ENCODE measurements around the gene NR2F1-AS1.

The NR2F1-AS1 gene

DNA sequence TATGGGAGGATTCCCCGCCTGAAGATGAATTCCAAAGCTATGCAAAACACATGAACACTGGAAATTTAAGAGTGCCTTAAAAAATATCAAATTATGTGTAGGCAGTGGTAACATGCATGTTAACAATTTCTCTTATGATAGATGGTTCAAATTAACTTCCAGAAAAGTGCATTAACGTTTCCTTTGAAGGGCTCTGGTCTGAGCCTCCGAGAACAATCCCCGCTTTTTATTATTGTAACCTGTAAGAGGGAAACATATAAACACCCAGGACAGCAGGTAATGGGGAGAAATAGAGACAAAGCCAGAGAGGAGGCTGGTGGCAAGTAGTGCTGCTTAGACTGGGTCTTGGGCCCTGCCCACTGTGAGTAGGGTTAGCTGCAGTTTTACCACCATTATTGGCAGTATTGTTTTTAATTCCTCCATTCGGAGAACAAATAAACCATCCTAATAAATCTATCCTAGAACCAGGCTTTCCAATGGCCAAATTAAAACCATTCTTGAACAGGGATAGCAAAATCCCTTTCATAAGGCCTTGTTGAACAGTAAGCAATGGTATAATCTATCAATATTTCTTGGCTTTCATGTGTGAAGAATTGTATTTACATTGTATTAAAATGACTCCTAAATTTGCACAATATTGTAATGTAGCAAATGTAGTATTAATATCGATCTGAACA is 8.3 kb upstream of the NR2F1-AS1 start:
- no peak for DNase-seq

DNA sequence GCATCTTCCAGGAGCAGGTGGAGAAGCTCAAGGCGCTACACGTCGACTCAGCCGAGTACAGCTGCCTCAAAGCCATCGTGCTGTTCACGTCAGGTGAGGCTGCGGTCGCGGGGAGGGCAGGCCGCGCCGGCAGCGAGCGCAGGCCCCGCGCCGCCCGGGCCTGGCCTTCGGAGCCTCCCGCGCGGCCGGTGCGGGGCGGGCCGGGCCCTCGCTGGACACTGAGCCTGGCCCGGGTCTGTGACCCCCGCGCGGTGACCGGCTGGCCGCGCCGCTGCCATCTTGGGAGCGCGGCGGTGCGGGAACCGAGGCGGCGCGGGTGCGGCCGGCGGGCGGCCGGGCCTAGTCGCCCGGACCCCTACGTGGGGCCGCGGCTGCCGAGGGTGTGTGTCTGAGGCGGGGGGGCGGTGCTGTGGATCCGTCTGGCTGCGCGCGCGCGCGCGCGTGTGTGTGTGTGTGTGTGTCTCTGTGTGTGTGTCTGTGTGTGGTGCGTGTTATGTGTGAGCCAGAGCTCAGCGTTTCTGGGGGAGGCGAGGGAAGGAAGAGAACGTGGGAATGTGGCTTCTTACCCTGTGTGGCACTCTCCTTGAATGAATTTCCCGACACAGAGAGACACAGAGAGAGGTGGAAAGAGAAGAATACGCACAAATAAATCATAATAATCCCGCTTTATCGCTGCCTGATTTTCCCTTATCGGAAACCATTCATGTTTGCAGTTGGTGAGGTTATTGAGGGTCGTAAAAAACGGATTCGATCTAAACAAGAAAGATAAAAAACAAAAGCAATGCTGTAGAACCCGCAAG is 7.5 kb upstream of the NR2F1-AS1 start:
- DNase-seq, result no peak

DNA sequence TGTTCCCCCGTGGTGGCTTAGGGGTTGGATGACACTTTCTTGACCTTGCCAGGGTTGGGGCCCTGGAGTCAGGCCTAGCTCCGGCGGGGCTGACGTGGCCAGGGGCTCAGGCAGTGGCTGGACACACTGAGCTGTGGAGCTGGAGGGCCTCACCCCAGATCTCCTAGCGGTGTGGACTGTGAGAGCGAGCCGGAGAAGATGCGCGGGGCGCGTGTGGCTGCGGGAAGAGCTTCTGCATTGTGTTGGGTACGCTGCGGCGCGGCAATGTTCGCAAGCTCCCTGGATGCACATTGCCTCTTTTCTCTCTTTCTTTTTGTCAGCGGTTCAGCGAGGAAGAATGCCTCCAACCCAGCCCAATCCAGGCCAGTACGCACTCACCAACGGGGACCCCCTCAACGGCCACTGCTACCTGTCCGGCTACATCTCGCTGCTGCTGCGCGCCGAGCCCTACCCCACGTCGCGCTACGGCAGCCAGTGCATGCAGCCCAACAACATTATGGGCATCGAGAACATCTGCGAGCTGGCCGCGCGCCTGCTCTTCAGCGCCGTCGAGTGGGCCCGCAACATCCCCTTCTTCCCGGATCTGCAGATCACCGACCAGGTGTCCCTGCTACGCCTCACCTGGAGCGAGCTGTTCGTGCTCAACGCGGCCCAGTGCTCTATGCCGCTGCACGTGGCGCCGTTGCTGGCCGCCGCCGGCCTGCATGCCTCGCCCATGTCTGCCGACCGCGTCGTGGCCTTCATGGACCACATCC is 6.8 kb upstream of the NR2F1-AS1 start:
- no peak for DNase-seq

DNA sequence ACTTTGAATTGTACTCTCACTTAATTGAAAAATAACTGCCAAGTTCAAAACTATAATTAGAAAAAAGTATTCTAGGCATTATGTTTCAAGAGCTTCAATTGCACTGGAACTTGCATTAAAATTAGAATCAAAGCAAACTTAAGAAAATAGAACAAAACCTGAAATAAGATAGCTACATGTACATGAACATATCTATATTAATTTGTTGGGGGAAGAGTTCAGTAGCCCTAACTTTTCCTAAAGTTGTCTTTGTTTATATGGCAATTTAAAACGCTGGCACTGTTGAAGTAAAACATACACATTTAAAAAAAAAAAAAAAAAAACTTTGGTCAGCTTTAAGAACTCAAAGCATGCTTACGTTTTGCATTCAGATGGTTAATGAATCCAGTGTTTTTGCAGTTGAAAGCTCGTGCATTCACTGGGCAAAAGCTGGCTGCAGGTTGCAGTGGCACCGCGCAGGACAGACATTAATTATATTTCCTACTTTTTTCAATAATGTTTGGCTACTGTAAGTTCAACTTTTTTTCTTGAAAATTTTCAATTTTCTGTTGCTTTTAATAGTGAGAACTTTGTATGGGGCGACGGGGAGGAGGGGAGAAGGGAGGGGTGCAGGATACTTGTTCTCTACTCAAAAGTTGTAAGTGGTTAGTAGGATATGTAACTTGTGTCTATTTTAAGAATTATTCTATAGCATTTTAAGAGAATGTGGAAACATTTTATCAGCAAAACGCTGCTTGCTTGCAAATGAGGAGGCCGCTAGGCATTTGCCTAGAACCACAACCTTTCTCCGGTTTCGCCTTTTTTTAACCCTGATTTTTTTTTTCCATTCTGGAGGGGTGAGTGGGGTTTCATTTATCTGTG is 5.9 kb upstream of the NR2F1-AS1 start:
- no peak for DNase-seq

DNA sequence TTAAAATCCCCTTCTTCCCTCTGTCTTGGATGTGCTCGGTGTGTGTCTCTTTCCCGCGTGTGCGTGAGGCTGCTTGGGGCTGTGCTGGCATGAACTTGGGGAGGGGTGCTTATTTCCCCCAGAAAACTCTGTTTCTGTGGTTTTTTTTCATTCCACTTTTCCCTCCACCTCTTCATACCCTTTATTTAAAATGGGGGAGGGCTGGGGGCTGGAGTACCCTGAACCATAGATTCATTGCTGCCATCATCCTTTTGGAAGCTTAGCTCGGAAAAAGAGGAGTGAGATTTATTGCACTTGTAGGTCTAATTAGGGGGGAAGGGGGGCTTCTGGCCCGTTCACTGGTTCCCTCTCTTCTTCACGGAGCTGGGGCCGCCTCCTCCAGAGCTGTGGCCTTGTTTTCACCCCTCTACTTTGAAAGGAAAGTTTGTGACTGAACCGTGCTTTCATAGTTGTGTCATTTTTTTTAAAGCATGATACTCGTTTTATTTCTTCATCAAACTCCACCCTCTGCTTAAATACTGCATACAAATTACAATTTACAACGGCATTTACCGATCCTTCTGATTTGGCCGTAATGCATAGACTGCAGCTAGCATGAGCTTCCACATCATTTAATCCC is 4.9 kb upstream of the NR2F1-AS1 start:
- DNase-seq, result no peak

DNA sequence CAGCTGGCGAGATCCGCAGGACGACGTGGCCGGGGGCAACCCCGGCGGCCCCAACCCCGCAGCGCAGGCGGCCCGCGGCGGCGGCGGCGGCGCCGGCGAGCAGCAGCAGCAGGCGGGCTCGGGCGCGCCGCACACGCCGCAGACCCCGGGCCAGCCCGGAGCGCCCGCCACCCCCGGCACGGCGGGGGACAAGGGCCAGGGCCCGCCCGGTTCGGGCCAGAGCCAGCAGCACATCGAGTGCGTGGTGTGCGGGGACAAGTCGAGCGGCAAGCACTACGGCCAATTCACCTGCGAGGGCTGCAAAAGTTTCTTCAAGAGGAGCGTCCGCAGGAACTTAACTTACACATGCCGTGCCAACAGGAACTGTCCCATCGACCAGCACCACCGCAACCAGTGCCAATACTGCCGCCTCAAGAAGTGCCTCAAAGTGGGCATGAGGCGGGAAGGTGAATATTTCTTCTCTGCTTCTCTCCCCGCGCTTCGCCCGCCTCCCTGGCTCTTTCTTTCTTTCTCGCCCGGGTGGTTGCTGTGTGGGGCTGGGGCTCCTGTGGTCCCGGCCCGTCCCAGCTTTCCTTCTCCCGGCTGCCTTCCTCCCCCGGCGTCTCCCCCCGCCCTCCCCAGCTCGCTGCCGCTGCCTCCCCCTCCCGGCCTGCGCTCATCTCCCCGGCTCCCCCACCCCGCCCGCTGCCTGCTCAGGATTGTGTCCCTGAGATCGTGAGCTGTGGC is 4.2 kb upstream of the NR2F1-AS1 start:
- no peak for DNase-seq

DNA sequence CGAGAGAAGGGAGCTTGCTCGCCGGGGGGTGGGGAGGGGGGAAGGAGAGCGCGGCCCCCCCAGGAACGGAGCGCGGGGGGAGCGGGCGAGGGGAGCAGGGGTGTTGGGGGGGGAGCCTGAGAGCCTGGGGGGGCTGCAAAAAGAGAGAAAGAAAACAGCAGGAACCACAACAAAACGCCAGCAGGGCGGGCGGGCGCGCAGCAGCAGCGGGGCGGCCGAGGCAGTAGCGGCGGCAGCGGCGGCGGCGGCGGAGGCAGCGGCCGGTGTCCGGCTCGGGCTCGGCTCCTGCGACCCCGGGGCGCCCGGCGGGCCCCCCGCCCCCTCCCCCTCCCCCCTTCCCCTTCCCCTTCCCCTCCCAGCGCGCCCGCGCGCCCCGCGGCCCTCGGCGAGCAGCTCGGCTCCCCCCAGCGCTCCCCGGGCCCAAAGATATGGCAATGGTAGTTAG is 3.6 kb upstream of the NR2F1-AS1 start:
- DNase-seq, result no peak

DNA sequence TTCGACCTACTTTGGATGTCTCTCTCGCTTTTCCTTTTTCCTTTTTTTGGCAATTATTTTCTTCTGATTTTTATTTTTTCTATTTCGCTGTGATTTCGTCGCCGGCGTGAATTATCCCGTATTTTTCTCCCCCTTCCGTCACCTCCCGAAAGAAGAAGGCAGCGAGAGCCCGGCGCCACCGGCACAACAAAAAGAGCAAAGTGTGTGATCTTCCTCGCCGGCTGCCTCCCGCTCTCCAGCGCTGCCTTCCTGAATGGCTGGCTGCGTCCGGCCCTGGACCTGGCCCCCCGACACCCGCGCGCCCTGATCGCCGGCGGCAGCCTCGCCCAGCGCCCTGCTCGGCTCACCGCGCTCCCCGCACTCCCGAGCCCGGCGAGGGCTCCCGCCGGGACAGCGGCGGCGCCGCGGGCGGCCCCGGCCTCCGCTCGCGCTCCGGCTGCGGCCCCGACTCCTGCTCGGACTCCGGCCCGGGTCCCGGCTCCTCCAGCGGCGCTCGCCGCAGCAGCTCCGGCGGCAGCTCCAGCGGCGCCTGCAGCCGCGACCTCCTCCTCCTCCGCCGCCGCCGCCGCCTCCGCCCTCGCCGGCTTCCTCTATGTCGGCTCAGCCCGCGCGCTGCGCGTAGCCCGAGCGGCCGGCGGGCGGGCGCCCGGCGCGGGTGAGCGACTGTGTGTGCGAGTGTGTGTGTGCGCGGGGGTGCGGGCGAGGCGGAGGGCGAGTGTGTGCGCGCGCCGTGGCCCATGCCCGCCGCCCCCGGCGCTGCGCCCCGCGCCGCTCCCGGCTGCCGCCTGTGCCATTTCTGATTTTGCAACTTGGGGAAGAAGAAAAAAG is 3.0 kb upstream of the NR2F1-AS1 start:
- DNase-seq, result peak; percentile 69

DNA sequence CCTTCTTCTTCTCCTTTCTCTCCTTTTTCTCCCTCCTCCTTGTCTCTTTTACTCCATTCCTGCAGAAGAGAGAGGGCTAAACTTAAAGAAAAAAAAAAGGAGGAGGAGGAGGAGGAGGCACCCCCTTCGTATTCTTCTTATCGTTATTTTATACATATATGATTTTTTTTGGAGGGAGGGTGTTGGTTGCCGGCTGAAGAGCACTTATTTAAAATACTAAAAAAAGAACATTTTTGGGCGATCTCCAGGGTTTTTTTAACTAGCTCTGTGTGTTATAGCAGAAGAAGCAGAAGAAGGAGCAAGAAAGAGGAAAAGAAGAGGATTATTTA is 2.4 kb upstream of the NR2F1-AS1 start:
- DNase-seq, result no peak

DNA sequence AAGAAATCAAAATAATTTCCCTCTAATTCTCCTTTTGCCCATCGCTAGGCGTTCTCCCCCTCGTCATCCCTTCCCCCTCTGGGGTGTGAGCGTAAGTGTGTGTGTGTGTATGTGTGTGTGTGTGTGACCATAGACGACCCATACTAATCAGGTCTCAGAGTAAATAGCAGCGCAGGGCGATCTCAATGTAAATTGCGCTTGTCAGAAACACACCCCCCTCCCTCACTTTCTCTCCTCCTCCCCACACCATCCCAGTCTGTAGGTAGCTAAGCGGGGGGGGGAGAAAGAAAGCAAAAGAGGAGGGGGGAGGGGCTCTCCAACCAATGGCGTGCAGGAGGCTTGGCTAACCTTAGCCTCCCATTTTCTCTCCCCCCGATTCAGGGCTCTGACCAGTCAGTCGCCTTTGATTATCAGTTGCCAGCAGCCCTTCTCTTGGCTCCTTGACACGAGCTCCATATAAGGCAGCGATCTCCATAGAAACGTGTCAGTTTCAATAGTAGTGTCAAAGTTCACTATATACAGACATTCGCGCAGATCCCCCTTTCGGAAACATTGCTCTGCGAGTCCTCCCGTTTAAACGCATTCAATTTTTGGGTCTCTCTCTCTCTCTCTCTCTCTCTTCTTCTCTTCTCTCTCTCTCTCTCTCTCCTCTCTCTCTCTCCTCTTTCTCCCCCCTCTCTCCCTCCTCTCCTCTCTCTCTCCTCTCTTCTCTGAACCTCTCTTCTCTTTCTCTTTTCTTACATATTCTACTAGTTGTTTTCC is 1.8 kb upstream of the NR2F1-AS1 start, which contains the start of gene NR2F1:
TSS of gene NR2F1 (plus strand) at position 546 of the 762 bp plus-strand sequence. CDS start 1,802 bp downstream, outside the sequence.
- DNase-seq, result no peak

DNA sequence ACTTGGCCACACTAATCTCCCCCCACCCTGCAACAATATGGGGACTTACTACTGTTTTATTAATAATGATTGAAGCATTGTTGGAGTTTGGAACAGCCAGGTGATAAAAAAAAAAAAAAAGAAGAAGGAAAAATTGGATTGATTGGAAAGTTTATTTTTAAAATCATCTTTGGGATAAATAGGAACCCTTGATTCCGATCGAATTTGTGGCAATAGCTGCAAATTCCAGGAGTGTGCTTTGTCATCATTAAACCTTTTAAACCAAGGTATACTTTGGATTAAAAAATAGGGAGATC is 1.1 kb upstream of the NR2F1-AS1 start:
- no peak for DNase-seq

DNA sequence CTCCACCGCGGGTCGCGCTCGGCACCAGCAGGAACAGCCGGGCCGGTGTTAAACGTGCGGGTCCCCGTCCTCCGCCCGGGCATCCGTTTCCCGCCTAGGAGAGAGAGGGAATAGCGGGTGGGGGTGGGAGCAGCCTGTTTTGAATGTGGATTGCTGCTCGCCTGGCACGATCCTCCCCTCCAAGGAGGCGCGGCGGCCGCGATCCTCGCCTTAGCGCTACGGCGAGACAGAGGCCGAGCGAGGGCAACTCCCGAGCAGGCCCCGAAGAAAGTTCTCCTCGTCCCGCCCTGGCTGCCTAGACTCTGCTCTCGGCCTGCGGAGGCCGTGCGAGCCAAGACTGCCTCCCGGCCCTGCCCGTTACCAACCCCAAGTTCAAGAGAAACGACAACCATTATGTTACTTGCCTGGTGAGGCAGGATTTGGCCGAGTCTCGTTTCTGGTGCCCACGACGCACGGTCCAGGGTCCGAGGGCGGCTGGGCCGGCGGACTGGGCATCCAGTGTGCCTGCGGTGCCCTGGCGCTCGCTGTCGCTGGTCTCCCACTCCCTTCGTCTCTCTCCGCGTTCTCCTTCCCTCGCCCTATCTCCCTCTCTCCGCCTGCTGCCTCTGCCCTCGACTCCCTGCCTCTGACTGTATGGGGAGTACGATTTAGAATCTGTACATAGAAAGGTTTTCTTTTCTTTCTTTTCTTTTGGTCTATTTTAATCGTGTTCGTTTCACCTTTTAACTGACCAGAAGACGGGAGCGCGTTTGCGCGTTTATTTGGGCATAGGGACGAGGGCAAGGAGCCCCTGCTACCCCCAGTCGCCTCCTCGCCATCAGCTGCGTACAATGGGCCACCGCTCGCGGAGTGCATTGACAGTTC is 724 bp downstream of the NR2F1-AS1 start:
- DNase-seq, result peak; percentile 68

DNA sequence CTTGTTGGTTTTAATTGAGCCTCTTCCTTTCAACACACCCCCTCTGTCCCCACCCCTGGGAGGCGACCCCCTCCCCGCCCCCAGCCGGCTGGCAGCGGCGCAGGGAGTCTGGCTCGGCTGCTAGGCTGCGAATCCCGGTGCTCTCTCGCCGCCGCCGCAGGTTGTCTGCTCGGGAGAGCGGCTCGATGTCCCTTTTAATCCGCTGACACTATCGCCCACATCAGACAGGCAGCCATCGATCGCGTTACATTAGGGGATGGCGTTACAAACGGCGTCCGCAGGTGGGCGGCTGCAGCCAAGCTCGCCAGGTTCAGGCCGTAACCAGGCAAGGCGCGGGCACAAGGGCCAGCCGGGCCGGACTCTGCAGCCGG is 1.3 kb downstream of the NR2F1-AS1 start:
- DNase-seq, result peak; percentile 62

DNA sequence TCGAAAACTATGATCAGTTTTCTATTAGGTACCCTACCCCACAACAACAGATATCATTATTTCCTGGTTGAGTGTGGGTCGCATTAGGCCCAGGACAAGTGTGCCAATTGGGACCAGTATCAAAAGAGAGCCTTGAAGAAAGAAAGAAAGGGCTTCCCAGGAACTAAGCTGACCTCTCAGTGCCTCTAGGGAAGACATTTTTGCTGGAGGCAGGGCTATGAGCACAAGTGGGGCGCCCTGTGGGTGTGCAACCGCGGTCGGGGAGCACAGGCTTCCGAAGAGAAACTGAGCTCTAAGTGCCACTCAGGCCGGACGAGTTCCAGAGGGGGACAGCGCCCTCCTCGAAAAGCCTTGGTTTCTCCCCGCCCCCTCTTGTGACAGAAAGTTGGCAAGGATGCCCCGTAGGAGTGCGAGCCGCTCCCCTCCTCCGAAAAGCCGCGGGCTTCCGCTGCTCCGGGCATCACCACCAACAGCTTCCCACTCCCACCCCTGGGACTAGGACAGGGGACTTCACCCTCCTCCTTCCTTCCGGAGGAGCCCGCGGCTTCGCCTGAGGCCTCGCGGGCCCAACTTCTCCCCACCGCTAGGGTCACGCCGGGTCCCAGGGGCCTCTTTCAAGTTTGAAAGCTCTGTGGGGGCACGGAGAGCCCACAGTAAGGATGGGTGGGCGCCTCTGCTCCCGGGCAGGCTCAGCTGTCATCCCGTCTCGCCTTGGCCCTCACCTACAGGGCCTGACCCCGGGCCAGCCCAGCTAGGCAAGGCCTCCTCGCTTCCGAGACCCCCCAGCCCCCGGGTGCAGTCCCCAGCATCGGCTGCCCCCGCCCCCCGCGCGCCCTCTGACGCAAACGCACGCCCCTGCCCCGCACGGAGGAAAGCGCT is 2.0 kb downstream of the NR2F1-AS1 start:
- DNase-seq, result no peak

DNA sequence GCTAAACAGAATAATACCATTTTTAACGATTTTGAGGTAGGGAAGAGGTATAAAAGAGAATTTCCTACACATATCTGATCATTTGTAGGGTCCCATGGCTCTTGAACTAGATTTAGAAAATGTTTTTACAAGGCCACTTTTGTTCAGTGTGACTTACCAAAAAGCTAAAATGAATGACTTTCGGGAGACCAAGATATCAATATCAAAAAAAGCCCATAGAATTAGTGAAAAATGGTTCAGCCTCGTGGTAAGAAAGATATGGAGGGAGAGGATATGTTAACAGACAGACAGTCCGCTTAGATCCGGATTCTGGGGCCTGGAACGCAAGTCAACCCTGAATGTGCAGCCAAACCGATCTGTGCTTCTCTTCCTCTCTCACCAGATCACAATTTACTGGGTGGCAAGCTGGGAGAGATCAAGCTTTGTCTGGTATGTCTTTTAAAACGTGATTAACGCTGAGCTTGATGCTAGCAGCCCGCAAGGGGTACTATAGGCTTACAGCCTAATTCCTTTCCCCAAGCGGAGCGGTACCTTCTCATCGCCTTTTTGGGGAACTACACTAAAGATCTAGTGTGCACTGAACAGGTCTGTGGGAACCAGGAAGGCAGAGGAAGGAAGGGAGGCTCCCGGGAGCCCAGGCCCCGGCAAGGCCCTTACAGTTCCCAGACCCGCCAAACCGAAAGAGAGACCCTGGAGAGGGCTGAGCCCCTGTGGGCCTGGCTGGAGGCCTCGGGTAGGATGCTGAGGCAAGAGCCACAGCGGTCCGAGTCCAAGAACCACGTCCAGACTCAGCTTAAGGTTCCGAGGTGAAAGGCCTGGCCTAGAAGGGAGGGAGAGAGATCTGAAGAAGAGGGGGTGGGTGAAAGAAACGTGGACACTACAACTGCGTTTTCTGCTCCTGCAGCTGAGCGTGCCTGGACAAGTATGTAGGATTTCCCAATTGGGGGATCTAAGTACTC is 2.9 kb downstream of the NR2F1-AS1 start:
- DNase-seq, result no peak

DNA sequence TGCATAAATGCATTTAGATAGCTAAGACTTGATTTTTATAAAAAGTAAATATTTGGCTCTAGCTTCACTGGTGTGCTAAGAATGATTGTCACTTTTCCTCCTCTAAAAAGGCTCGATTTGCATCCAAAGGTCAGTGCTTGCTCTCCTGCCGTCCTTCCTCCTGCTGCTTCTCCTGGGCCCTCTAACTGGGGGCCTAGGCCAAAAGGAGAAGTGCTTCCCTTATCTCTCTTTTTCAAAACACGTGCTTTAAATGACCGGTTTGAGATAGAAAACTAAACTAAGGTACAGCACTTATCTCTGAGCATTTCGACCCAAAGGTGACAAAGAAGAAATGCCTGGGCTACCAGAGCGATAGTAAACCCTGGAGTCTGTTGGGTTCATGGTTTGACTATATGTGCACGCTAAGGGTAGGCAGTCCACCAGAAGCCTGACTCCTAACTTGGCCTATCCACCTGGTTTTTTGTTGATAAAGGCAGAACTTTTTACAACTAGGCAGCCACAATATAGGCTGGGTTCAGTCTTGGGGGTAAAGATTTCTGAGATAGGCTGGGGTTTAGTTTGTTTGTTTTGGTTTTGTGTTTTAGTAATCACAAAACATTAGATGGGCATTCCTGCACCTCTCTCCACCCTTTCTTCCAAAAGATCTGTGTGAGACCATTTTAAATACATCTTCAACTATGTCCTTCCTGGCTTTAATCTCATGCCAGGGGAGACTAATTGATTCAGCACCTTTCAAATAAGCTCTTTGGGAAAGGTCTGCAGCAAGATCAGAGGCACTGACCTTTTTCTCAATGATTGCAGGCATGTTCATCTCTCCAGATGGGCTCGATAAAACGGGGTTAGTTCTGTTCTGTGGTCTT is 3.8 kb downstream of the NR2F1-AS1 start:
- DNase-seq, result no peak

Measured in activated CD8-positive, alpha-beta memory T cell treated with anti-CD3 and anti-CD28 coated beads, Interleukin-2, amount 50 U/mL, for 48 hours (primary cell).